HEK293T (cell line): ENCODE measurements around the gene SANBR.

Source experiments
- ARNT ChIP-seq: fragments of 450-650 bp; IDR thresholded peaks from 2 replicates; pipeline ENCODE4 v1.6.1; 2017; ENCODE audit warnings: mild to moderate bottlenecking
- BHLHE40 ChIP-seq: fragments of 450-650 bp; IDR thresholded peaks from 2 replicates; pipeline ENCODE4 v1.6.1; 2016; ENCODE audit warnings: mild to moderate bottlenecking, moderate library complexity, borderline replicate concordance
- CTBP1 ChIP-seq: fragments of 450-650 bp; IDR thresholded peaks from 2 replicates; pipeline ENCODE4 v1.6.1; 2016; ENCODE audit warnings: borderline replicate concordance
- ELF4 ChIP-seq: fragments of 450-650 bp; IDR thresholded peaks from 2 replicates; pipeline ENCODE4 v1.6.1; 2017; ENCODE audit warnings: antibody characterized with exemption
- FOXA1 ChIP-seq: fragments of 450-650 bp; IDR thresholded peaks from 2 replicates; pipeline ENCODE4 v1.6.1; 2016; ENCODE audit warnings: mild to moderate bottlenecking
- FOXK2 ChIP-seq: fragments of 450-650 bp; IDR thresholded peaks from 2 replicates; pipeline ENCODE4 v1.6.1; 2016; ENCODE audit warnings: mild to moderate bottlenecking
- FOXM1 ChIP-seq: fragments of 450-650 bp; IDR thresholded peaks from 2 replicates; pipeline ENCODE4 v1.6.1; 2017; ENCODE audit warnings: mild to moderate bottlenecking, borderline replicate concordance
- HDGF ChIP-seq: fragments of 450-650 bp; IDR thresholded peaks from 2 replicates; pipeline ENCODE4 v1.6.1; 2017; ENCODE audit warnings: antibody characterized with exemption, borderline replicate concordance
- L3MBTL2 ChIP-seq: fragments of 450-650 bp; conservative IDR thresholded peaks from 2 replicates; pipeline ENCODE4 v1.6.1; 2016; ENCODE audit warnings: mild to moderate bottlenecking
- NFRKB ChIP-seq: fragments of 450-650 bp; IDR thresholded peaks from 2 replicates; pipeline ENCODE4 v1.6.1; 2016; ENCODE audit warnings: mild to moderate bottlenecking, moderate library complexity
- SP1 ChIP-seq: fragments of 450-650 bp; IDR thresholded peaks from 2 replicates; pipeline ENCODE4 v1.6.1; 2017
- SUZ12 ChIP-seq: fragments of 450-650 bp; IDR thresholded peaks from 2 replicates; pipeline ENCODE4 v1.6.1; 2016; ENCODE audit warnings: mild to moderate bottlenecking
- TARDBP ChIP-seq: fragments of 450-650 bp; IDR thresholded peaks from 2 replicates; pipeline ENCODE4 v1.6.1; 2016

DNA sequence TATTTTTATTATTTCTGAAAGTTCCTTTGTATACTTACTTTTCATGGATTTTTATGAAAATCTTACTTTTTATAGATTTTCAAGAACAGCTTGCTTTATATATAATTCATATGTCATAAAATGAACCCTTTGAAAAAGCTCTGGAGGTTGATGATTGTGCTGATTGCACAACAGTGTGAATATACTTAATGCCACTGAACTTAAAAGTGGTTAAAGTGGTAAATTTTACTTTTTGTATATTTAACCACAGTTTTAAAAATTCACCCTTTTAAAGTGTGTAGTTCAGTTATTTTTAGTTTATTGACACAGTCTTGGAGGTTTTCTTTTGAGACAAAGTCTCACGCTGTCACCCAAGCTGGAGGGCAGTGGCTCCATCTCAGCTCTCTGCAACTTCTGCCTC is 8.4 kb downstream of the SANBR start:
- no peak for TF ChIP-seq FOXA1
- TF ChIP-seq FOXM1: no peak
- no peak for TF ChIP-seq FOXK2
- no peak for TF ChIP-seq TARDBP
- TF ChIP-seq SUZ12: no peak
- TF ChIP-seq NFRKB: no peak
- TF ChIP-seq HDGF: no peak
- no peak for TF ChIP-seq ARNT
- TF ChIP-seq SP1: no peak
- TF ChIP-seq CTBP1: no peak
- TF ChIP-seq ELF4: no peak
- no peak for TF ChIP-seq L3MBTL2
- TF ChIP-seq BHLHE40: no peak
